Colonic mucosa (tissue), 4 donors: ENCODE data around the gene STX16. TPM values are rescaled to one million over a fixed set of nuclear protein-coding genes. Genes with fewer than 3 reads are reported as not detected.

Experiments used
- DNase-seq: peaks from one replicate; pipeline ENCODE4 v3.0.0-alpha.2; 2020
- H3K27ac ChIP-seq: fragments of 200-600 bp; one replicate; pipeline ENCODE4 v1.8.0; 2021
- H3K27me3 ChIP-seq: fragments of 200-600 bp; one replicate; pipeline ENCODE4 v1.8.0; 2021
- H3K36me3 ChIP-seq: fragments of 200-600 bp; one replicate; pipeline ENCODE4 v1.8.0; 2021
- H3K4me1 ChIP-seq: fragments of 200-600 bp; one replicate; pipeline ENCODE4 v1.8.0; 2021; ENCODE audit warnings: mild to moderate bottlenecking
- H3K4me3 ChIP-seq: fragments of 200-600 bp; one replicate; pipeline ENCODE4 v1.8.0; 2021
- H3K9ac ChIP-seq, 2 donors: one replicate each; pipeline ENCODE4 v1.7.0; 2013; ENCODE audit warnings: control low read depth in 2 of 2, low read depth in 2 of 2, low read length in 2 of 2
- H3K9me3 ChIP-seq: fragments of 200-600 bp; one replicate; pipeline ENCODE4 v1.8.0; 2021
- intact Hi-C: fragments of 100-400 bp; cut with DNase I; formaldehyde crosslinking; loops from one replicate; pipeline ENCODE4 v1.14.1; 2022
- total RNA-seq, 2 donors: library from RNA; stranded (reverse); fragmentation: NEBNext Ultra II Directional in 1 of 2; extraction: Animal tissue kit (Norgen Biotek cat#: 25700) in 1 of 2; gene quantifications; one replicate each; pipeline ENCODE4 v1.2.1, GENCODE V29; 2021
- TF ChIP-seq, protein P1 (sequence below): fragments of 200-600 bp; IDR thresholded peaks from one replicate; pipeline ENCODE4 v1.8.0; 2022; ENCODE audit warnings: antibody characterized with exemption, mild to moderate bottlenecking
- donor health status: healthy.
- donor health status: DM: no; HTN: no; CAD: no.
- donor health status: DM: no; HTN: no; CAD: no.

Gene STX16
- total RNA-seq, 2 donors from 2014 or later = 36.3 to 38.3 TPM

DNA sequence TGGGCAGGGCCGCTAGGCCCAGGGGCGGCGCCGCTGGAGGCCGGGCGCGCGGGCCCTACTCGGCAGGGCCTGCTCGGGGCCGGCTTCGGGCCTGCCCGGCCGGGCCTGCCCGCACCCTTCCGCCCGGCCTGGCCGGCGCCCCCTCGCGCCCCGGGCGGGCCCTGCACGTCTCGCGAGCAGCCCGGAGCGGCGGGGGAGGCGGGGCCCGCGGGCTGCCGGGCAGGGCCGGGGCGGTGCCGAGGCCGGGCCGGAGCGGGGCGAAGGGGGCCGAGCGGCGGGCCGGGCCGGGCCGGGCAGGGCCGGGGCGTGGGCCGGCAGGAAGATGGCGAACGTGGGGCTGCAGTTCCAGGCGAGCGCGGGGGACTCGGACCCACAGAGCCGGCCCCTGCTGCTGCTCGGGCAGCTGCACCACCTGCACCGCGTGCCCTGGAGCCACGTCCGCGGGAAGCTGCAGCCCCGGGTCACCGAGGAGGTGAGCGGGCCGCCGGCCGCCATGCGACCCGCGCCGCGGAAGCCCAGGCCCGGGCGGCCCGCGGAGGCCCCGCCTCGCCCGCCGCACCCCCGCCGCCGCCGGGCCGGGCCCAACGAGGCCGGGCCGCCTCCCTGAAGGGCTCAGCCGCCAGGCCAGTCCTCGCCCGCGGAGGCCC, 41.6 kb downstream of the STX16 start, which contains the start of gene NPEPL1:
Gene NPEPL1 (plus strand): TSS at position 222 of the 647 bp plus-strand sequence. CDS start 101 bp downstream, at position 323.
- peaks cover 8% of the 10 kb centered on the region for H3K4me1 ChIP-seq
- peak within 1 kb of the TSS; percentile 67 for H3K27ac ChIP-seq
- peak; percentile 65 for DNase-seq
- TF ChIP-seq, protein P1, sequence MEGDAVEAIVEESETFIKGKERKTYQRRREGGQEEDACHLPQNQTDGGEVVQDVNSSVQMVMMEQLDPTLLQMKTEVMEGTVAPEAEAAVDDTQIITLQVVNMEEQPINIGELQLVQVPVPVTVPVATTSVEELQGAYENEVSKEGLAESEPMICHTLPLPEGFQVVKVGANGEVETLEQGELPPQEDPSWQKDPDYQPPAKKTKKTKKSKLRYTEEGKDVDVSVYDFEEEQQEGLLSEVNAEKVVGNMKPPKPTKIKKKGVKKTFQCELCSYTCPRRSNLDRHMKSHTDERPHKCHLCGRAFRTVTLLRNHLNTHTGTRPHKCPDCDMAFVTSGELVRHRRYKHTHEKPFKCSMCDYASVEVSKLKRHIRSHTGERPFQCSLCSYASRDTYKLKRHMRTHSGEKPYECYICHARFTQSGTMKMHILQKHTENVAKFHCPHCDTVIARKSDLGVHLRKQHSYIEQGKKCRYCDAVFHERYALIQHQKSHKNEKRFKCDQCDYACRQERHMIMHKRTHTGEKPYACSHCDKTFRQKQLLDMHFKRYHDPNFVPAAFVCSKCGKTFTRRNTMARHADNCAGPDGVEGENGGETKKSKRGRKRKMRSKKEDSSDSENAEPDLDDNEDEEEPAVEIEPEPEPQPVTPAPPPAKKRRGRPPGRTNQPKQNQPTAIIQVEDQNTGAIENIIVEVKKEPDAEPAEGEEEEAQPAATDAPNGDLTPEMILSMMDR = no peak
- no peaks in the 10 kb centered on the region for H3K9me3 ChIP-seq
- H3K36me3 ChIP-seq = no peaks in the 10 kb centered on the region
- H3K4me3 ChIP-seq = peak within 1 kb of the TSS; percentile 44
- H3K27me3 ChIP-seq = no peaks in the 10 kb centered on the region
- peak within 1 kb of the TSS; percentile 63 to 89 for H3K9ac ChIP-seq
- intact Hi-C loops = loop anchor here (10.0 kb wide), 1 partner anchor 208 kb away; no protein-coding TSS in a partner anchor

DNA sequence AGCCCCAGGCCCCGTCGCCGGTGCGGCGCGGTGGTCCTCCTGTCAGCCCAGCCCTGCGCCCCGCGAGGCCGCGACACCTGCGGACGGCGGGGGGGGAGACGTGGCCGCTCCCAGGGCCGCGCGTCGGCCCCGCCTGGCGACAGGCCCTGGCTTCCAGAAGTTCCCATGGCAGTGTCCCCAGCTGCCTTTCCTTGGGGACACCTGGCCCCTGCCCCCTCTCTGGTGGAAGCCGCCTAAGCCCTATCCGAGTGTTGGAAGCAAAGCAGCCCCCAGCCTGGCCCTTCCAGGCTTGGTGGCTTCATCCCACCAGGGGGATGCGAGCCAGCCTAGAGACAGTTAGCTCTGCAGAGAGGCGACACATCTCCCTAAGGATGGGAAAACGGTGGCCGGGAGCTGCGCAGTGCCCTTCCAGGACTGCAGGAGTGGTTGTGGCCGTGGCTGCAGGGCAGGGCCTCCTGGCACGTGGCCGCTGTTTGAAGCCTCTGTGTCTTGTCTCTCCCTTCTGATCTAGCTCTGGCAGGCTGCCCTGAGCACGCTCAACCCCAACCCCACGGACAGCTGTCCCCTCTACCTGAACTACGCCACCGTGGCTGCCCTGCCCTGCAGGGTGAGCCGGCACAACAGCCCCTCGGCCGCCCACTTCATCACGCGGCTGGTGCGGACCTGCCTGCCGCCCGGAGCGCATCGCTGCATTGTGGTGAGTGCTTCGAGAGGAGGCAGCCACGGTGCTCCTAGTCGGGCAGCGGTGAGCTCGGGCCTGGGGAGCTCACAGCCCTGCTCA, 42.3 kb downstream of the STX16 start:
- Histone ChIP-seq H3K4me1 (peaks cover 8% of the 10 kb centered on the region), H3K27ac (peak overlapping the region; percentile 44)
- intact Hi-C loops = loop anchor here (10.0 kb wide), 1 partner anchor 209 kb away; no protein-coding TSS in a partner anchor

GRCh38 chr20:58694241-58695083, 43.4 kb downstream of the STX16 start:
- Histone ChIP-seq H3K4me1 (peaks cover 8% of the 10 kb centered on the region), H3K9me3 (no peaks in the 10 kb centered on the region), H3K4me3 (no peak overlapping the region), H3K27ac (no peak overlapping the region), H3K27me3 (no peaks in the 10 kb centered on the region), H3K36me3 (no peaks in the 10 kb centered on the region), H3K9ac (no peak overlapping the region)
- TF ChIP-seq, protein P1 = no peak
- DNase-seq = no peak
- intact Hi-C loops = loop anchor here (10.0 kb wide), 1 partner anchor 210 kb away; no protein-coding TSS in a partner anchor

More for the DNA sequence above, 42.3 kb downstream of the STX16 start:
- Histone ChIP-seq H3K9ac (peak overlapping the region; percentile 63 to 89), H3K4me3 (peak overlapping the region; percentile 44), H3K36me3 (no peaks in the 10 kb centered on the region), H3K27me3 (no peaks in the 10 kb centered on the region), H3K9me3 (no peaks in the 10 kb centered on the region)
- DNase-seq = peak; percentile 36
- TF ChIP-seq, protein P1 = no peak

GRCh38 chr20:58695084-58695722, 44.1 kb downstream of the STX16 start:
- no peak for DNase-seq
- no peak overlapping the region for H3K9ac ChIP-seq
- H3K27me3 ChIP-seq = no peaks in the 10 kb centered on the region
- no peaks in the 10 kb centered on the region for H3K36me3 ChIP-seq
- TF ChIP-seq, protein P1 = no peak
- no peak overlapping the region for H3K4me3 ChIP-seq
- intact Hi-C loops = loop anchor here (10.0 kb wide), 1 partner anchor 210 kb away; no protein-coding TSS in a partner anchor
- H3K27ac ChIP-seq = no peak overlapping the region
- H3K9me3 ChIP-seq = no peaks in the 10 kb centered on the region
- H3K4me1 ChIP-seq = peaks cover 8% of the 10 kb centered on the region
